ENCODE measurements around the gene SLC25A38.
"Not testable (repeated sequence)": the region's sequence is repeated elsewhere in the genome, so short reads cannot be mapped to it uniquely, and the experiment has no call there.

DNA sequence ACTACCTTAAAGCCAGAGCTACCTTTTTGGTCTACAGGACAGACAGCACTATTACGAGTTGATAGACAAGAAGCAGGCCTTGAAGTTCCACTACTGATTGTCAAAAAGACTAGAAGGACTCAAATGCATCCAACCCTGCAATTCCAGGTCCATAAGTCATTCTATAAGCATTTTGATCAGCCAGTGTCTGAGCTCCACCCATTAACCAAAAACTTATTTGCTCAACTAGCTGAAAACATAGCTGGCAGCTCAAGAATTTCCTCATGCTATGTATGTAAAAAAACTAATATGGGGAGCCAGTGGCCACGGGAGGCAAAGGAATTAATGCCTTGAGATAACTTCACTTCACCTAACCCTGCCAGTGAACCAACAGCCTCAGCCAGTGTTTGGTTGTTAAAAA lies 32.0 kb upstream of the SLC25A38 start:
- TF ChIP-seq POLR2A (IDR thresholded peaks at IDR 0.05): not testable (repeated sequence)
- TF ChIP-seq, protein P1, sequence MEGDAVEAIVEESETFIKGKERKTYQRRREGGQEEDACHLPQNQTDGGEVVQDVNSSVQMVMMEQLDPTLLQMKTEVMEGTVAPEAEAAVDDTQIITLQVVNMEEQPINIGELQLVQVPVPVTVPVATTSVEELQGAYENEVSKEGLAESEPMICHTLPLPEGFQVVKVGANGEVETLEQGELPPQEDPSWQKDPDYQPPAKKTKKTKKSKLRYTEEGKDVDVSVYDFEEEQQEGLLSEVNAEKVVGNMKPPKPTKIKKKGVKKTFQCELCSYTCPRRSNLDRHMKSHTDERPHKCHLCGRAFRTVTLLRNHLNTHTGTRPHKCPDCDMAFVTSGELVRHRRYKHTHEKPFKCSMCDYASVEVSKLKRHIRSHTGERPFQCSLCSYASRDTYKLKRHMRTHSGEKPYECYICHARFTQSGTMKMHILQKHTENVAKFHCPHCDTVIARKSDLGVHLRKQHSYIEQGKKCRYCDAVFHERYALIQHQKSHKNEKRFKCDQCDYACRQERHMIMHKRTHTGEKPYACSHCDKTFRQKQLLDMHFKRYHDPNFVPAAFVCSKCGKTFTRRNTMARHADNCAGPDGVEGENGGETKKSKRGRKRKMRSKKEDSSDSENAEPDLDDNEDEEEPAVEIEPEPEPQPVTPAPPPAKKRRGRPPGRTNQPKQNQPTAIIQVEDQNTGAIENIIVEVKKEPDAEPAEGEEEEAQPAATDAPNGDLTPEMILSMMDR (IDR thresholded peaks at IDR 0.05): not testable (repeated sequence)

All from esophagus squamous epithelium (tissue), 4 donors.